Measurements from ENCODE around the gene BICRA.

The BICRA gene

GRCh38 chr19:47600246-47601179, 8.4 kb upstream of the BICRA start:
- H3K4me3 ChIP-seq (ENCODE audit: low read depth, low read length) = peak overlapping the region; percentile 40
- peak overlapping the region; percentile 56 for H3K27ac ChIP-seq
- DNase-seq = peak; percentile 92
- TF ChIP-seq CTCF (IDR thresholded peaks at IDR 0.05; ENCODE audit: low read depth, low read length) = no peak
- peaks cover 3% of the 10 kb centered on the region for H3K9me3 ChIP-seq (ENCODE audit: severe bottlenecking)
- H3K27me3 ChIP-seq (ENCODE audit: insufficient read depth, low read depth, severe bottlenecking) = no peaks in the 10 kb centered on the region
- no peaks in the 10 kb centered on the region for H3K36me3 ChIP-seq

DNA sequence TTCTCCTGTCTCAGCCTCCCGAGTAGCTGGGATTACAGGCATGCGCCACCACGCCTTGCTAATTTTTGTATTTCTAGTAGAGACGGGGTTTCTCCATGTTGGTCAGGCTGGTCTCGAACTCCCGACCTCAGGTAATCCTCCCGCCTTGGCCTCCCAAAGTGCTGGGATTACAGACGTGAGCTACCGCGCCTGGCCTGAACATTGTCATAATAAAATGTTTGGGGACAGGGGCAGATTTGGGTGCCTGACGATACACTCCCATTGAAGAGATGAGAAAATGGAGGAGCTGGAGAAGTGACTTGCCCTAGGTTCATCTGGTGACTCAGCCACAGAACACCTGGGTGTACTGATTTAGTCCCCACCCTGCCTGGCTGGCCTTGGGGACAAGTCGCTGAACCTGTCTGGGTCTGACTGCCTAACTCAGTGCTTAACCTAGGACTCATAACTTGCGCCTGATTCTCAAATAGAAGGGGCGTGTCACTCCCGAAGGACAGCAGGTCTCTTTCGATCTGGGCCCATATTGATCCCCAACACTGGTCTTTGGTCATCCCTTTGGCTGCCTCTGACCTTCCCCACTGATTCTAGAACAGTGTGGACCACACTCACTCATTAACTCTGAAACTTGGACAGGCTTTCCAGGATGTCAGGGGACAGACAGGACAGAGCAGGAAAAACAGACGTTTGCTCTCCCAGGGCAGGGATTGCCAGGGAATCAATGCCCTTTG, 7.6 kb upstream of the BICRA start:
- H3K27ac ChIP-seq = no peak overlapping the region; the same call in 1 of the 2 replicates
- H3K36me3 ChIP-seq = no peaks in the 10 kb centered on the region
- H3K4me3 ChIP-seq (ENCODE audit: low read depth, low read length) = no peak overlapping the region
- TF ChIP-seq CTCF (IDR thresholded peaks at IDR 0.05; ENCODE audit: low read depth, low read length) = no peak
- H3K9me3 ChIP-seq (ENCODE audit: severe bottlenecking) = peaks cover 3% of the 10 kb centered on the region
- H3K27me3 ChIP-seq (ENCODE audit: insufficient read depth, low read depth, severe bottlenecking) = no peaks in the 10 kb centered on the region
- DNase-seq = no peak

- TF ChIP-seq CTCF (IDR thresholded peaks at IDR 0.05; ENCODE audit: low read depth, low read length) = no peak
These were observed 5.0 kb upstream of the BICRA start for GRCh38 chr19:47603706-47604565.

DNA sequence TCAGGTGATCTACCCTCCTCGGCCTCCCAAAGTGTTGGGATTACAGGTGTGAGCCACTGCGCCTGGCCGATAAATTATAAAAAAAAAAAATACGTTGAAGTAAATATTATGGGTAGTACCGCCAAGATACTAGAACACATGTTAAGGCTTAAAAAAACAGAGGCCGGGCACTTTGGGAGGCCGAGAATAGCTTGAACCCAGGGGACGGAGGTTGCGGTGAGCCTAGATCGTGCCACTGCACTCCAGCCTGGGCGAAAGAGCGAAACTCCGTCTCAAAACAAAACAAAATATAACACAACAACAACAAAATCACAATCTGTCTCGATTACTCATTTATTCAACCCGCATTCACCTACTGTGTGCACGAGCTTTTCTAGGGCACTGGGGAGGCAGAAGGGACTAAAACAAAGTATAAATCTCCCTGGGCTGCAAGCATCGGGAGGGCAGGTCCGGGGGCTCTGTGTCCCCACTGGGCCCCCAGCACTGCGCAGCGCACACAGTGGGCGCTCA, 1.3 kb upstream of the BICRA start:
- TF ChIP-seq CTCF (IDR thresholded peaks at IDR 0.05; ENCODE audit: low read depth, low read length) = no peak
- H3K36me3 ChIP-seq = peaks cover 5% of the 10 kb centered on the region
- H3K27me3 ChIP-seq (ENCODE audit: insufficient read depth, low read depth, severe bottlenecking) = no peaks in the 10 kb centered on the region
- peak overlapping the region; percentile 96 for H3K27ac ChIP-seq
- no peak for DNase-seq
- H3K9me3 ChIP-seq (ENCODE audit: severe bottlenecking) = peaks cover 3% of the 10 kb centered on the region
- peak overlapping the region; percentile 81 for H3K4me3 ChIP-seq (ENCODE audit: low read depth, low read length)

More at GRCh38 chr19:47603706-47604565, 5.0 kb upstream of the BICRA start:
- DNase-seq = no peak
- H3K27ac ChIP-seq = no peak overlapping the region
- no peaks in the 10 kb centered on the region for H3K36me3 ChIP-seq
- H3K4me3 ChIP-seq (ENCODE audit: low read depth, low read length) = no peak overlapping the region
- H3K9me3 ChIP-seq (ENCODE audit: severe bottlenecking) = peaks cover 5% of the 10 kb centered on the region
- no peaks in the 10 kb centered on the region for H3K27me3 ChIP-seq (ENCODE audit: insufficient read depth, low read depth, severe bottlenecking)

Data from WERI-Rb-1 (cell line).